Spleen (tissue), 11 donors: ENCODE data around the gene POLG. TPM values are rescaled to one million over a fixed set of nuclear protein-coding genes. Genes with fewer than 3 reads are reported as not detected.
A peak's percentile ranks its signal among the peaks of the same experiment; 100 is the strongest.

Experiments used
- DNase-seq: peaks from one replicate; pipeline ENCODE4 v3.0.0-alpha.2; 2020
- H3K27ac ChIP-seq, 8 donors: fragments of 200-600 bp; sonication (generic) in 7 of 8; 1 replicate in 4 of 8; 2 replicates in 4 of 8; pipeline versions ENCODE4 v1.5.0 to v1.8.0; 2016 to 2021; ENCODE audit warnings: inconsistent platforms in 4 of 8, mild to moderate bottlenecking in 4 of 8, moderate library complexity in 1 of 8
- H3K27me3 ChIP-seq, 7 donors: fragments of 200-600 bp; sonication (generic) in 6 of 7; replicated peaks in 1 of 7; 1 replicate in 4 of 7; 2 replicates in 3 of 7; pipeline versions ENCODE4 v1.5.0 to v1.8.0; 2016 to 2021; ENCODE audit warnings: inconsistent platforms in 3 of 7, mild to moderate bottlenecking in 1 of 7
- H3K36me3 ChIP-seq, 6 donors: fragments of 200-600 bp; sonication (generic) in 5 of 6; 1 replicate in 4 of 6; 2 replicates in 2 of 6; pipeline versions ENCODE4 v1.5.0 to v1.8.0; 2016 to 2021; ENCODE audit warnings: inconsistent platforms in 2 of 6
- H3K4me1 ChIP-seq, 6 donors: fragments of 200-600 bp; sonication (generic) in 5 of 6; 1 replicate in 3 of 6; 2 replicates in 3 of 6; pipeline versions ENCODE4 v1.5.0 to v1.8.0; 2016 to 2021; ENCODE audit warnings: inconsistent platforms in 3 of 6
- H3K4me3 ChIP-seq, 8 donors: fragments of 200-600 bp; sonication (generic) in 7 of 8; 1 replicate in 4 of 8; 2 replicates in 4 of 8; pipeline versions ENCODE4 v1.5.0 to v1.8.0; 2016 to 2021; ENCODE audit warnings: inconsistent platforms in 4 of 8, mild to moderate bottlenecking in 4 of 8, moderate library complexity in 2 of 8
- H3K9me3 ChIP-seq, 8 donors: fragments of 200-600 bp; sonication (generic) in 7 of 8; 1 replicate in 4 of 8; 2 replicates in 4 of 8; pipeline versions ENCODE4 v1.5.0 to v1.8.0; 2016 to 2021; ENCODE audit warnings: inconsistent platforms in 4 of 8
- POLR2A ChIP-seq, 3 donors: fragments of 450-650 bp; IDR thresholded peaks; one replicate each; pipeline ENCODE4 v1.5.1; 2017; ENCODE audit warnings: antibody characterized with exemption in 3 of 3, mild to moderate bottlenecking in 1 of 3
- POLR2AphosphoS5 ChIP-seq, 3 donors: sonication (generic); formaldehyde crosslinking; IDR thresholded peaks; one replicate each; pipeline ENCODE4 v1.5.1; 2017; ENCODE audit warnings: antibody characterized with exemption in 3 of 3
- WGBS, 5 donors: extraction: QIAGEN DNeasy Blood & Tissue Kit in 3 of 5; methylation state at CpG; one replicate each; pipeline versions ENCODE4 v1.1.5 to v1.1.7; 2013 to 2018; 5-methylcytosine and 5-hydroxymethylcytosine counted together
- intact Hi-C: fragments of 100-400 bp; cut with DNase I; formaldehyde crosslinking; loops from one replicate; pipeline ENCODE4 v1.15.0; 2023; ENCODE audit warnings: low total_unique reads
- polyA plus RNA-seq, 3 donors: library from polyadenylated mRNA; stranded (reverse); fragments of 200-250 nt; gene quantifications; one replicate each; pipeline ENCODE4 v1.2.1, GENCODE V29; 2013
- total RNA-seq, 7 donors: library from RNA; depleted of rRNA in 3 of 7; stranded (reverse); fragments of >200 nt in 3 of 7; fragmentation: NEBNext Ultra II Directional in 4 of 7; extraction: Animal tissue kit (Norgen Biotek cat#: 25700) in 4 of 7; gene quantifications; one replicate each; pipeline versions ENCODE4 v1.1.0 to v1.2.1, GENCODE V29; 2016 to 2021
- TF ChIP-seq, protein P1 (sequence below), 11 experiments: fragments of 200-600 bp in 7 of 11; fragments of 450-650 bp in 4 of 11; sonication (generic) in 4 of 11; IDR thresholded peaks in 8 of 11; conservative IDR thresholded peaks in 3 of 11; 1 replicate in 7 of 11; 2 replicates in 4 of 11; pipeline versions ENCODE4 v1.4.0 to v1.8.0; 2016 to 2021; ENCODE audit warnings: antibody characterized with exemption in 11 of 11, inconsistent platforms in 4 of 11, mild to moderate bottlenecking in 1 of 11
- donor health status: healthy with polysubstance abuse.
- donor health status: DM: no; HTN: no; CAD: no; lungs with moderate emphysema.
- donor health status: DM: no; HTN: no; CAD: no.
- donor health status: Bipolar disorder and iron deficiency.
- donor health status: healthy.
- donor health status: DM: no; HTN: no; CAD: no.
- donor health status: DM: yes; HTN: yes; CAD: no.

POLG gene
- total and polyA plus RNA-seq, 10 donors, result 38.3 to 105 (median 68.3) TPM

- intact Hi-C loops, result no loop called here
- H3K27me3 ChIP-seq, result no peaks in the 10 kb centered on the region
- 90 to 97% (median 93%) methylated on average over 3 to 6 of the region's 6 CpGs for whole genome bisulfite sequencing, 5 donors
- TF ChIP-seq POLR2AphosphoS5 (IDR thresholded peaks at IDR 0.05) (peak in 1 of 3 donors; percentile 10), POLR2A (IDR thresholded peaks at IDR 0.05) (no peak)
- peaks cover 7 to 85% (median 79%) of the 10 kb centered on the region in 6 donors for H3K36me3 ChIP-seq
- peak overlapping the region in 1 of 8 donors; percentile 19 for H3K4me3 ChIP-seq
- peak overlapping the region in 4 of 8 donors; percentile 10 to 71 (median 51) for H3K27ac ChIP-seq
- DNase-seq, result no peak
- no peaks in the 10 kb centered on the region for H3K9me3 ChIP-seq
- H3K4me1 ChIP-seq, result peaks cover 44 to 73% (median 59%) of the 10 kb centered on the region in 6 donors
Observed at GRCh38 chr15:89330119-89330518, 4.5 kb downstream of the POLG start.

- Histone ChIP-seq H3K9me3 (no peaks in the 10 kb centered on the region), H3K4me1 (peaks cover 44 to 71% (median 58%) of the 10 kb centered on the region in 6 donors), H3K27ac (peak overlapping the region in 4 of 8 donors; percentile 10 to 71 (median 51)), H3K27me3 (no peaks in the 10 kb centered on the region), H3K4me3 (peak overlapping the region in 1 of 8 donors; percentile 19), H3K36me3 (peaks cover 7 to 91% (median 83%) of the 10 kb centered on the region in 6 donors)
- 40 to 74% (median 58%) methylated on average over 6 to 8 of the region's 8 CpGs for WGBS, 5 donors
- no peak for DNase-seq
- TF ChIP-seq POLR2AphosphoS5 (IDR thresholded peaks at IDR 0.05) (no peak), POLR2A (IDR thresholded peaks at IDR 0.05) (no peak)
- TF ChIP-seq, protein P1, sequence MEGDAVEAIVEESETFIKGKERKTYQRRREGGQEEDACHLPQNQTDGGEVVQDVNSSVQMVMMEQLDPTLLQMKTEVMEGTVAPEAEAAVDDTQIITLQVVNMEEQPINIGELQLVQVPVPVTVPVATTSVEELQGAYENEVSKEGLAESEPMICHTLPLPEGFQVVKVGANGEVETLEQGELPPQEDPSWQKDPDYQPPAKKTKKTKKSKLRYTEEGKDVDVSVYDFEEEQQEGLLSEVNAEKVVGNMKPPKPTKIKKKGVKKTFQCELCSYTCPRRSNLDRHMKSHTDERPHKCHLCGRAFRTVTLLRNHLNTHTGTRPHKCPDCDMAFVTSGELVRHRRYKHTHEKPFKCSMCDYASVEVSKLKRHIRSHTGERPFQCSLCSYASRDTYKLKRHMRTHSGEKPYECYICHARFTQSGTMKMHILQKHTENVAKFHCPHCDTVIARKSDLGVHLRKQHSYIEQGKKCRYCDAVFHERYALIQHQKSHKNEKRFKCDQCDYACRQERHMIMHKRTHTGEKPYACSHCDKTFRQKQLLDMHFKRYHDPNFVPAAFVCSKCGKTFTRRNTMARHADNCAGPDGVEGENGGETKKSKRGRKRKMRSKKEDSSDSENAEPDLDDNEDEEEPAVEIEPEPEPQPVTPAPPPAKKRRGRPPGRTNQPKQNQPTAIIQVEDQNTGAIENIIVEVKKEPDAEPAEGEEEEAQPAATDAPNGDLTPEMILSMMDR (IDR thresholded peaks at IDR 0.05 in 8 of 11, conservative IDR thresholded peaks at IDR 0.05 in 3 of 11), result no peak
- intact Hi-C loops, result no loop called here
Observed at GRCh38 chr15:89329329-89330084, 5.1 kb downstream of the POLG start.

DNA sequence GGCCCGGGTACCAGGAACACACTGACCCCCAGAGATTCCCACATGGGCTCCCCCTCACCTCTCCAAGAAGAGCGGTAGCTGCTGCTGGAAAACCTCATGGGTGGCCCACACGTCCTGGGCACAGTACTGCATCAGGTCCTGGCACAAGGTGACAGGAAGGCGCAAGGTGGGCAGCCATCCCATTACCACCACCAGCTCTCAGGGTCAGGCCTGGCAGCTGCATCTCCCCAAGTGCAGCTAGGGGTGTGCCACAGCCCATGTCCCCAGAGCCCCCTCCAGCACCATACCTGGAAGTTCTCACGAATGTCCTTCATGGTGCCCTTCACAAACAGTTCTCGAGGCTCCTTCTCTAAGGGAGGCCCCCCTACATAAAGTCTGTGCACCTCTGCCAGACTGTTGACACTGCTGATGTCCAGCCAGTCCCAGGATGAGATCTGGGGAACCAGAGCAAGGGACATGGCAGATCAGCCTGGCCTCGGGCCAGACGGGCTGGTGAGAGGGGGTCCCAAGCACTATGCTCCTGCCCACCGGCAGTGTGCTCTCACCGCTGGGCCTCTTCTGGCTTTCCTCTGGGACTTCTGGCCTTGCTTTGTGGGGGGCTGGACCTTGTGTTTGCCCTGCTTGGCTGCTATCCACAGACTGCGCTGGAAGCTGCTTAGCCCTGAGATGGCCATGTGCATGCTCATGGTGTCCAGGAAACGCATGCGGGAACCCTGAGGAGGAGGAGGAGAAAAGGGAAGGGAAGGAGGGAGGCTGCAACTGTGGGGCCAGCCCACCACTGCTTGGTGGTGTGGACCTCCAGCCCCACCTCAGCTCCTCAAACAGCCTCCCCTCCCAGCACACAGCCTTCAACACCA, 6.0 kb downstream of the POLG start:
- Histone ChIP-seq H3K27ac (peak overlapping the region in 3 of 8 donors; percentile 48 to 71 (median 54)), H3K36me3 (peaks cover 13 to 100% (median 92%) of the 10 kb centered on the region in 6 donors), H3K9me3 (no peaks in the 10 kb centered on the region), H3K4me1 (peaks cover 40 to 66% (median 54%) of the 10 kb centered on the region in 6 donors), H3K4me3 (no peak overlapping the region), H3K27me3 (no peaks in the 10 kb centered on the region)
- WGBS, 5 donors, result 86 to 94% (median 91%) methylated on average over 10 to 13 of the region's 13 CpGs
- TF ChIP-seq POLR2AphosphoS5 (IDR thresholded peaks at IDR 0.05) (peak in 1 of 3 donors; percentile 35), POLR2A (IDR thresholded peaks at IDR 0.05) (no peak)
- intact Hi-C loops, result no loop called here
- DNase-seq, result no peak

- H3K4me1 ChIP-seq, result peaks cover 25 to 51% (median 39%) of the 10 kb centered on the region in 6 donors
- peaks cover 19 to 100% (median 97%) of the 10 kb centered on the region in 6 donors for H3K36me3 ChIP-seq
- no peak overlapping the region for H3K27ac ChIP-seq
- no peaks in the 10 kb centered on the region for H3K9me3 ChIP-seq
- H3K4me3 ChIP-seq, result no peak overlapping the region
- no peaks in the 10 kb centered on the region for H3K27me3 ChIP-seq
- DNase-seq, result no peak
- TF ChIP-seq POLR2AphosphoS5 (IDR thresholded peaks at IDR 0.05) (no peak), POLR2A (IDR thresholded peaks at IDR 0.05) (no peak)
- TF ChIP-seq, protein P1 (IDR thresholded peaks at IDR 0.05 in 8 of 11, conservative IDR thresholded peaks at IDR 0.05 in 3 of 11), result no peak
- 94 to 100% (median 97%) methylated on average over 4 to 6 of the region's 6 CpGs for whole genome bisulfite sequencing, 5 donors
- intact Hi-C loops, result no loop called here
Observed at GRCh38 chr15:89327113-89327512, 7.5 kb downstream of the POLG start.
